HFF-Myc (cell line): ENCODE data around the gene RNASEH2A.

Experiments
- DNase-seq: peaks from one replicate; pipeline ENCODE4 v3.0.0-alpha.2; 2011; ENCODE audit warnings: low read depth; ENCODE audit errors: extremely low read depth
- H3K4me3 ChIP-seq: replicated peaks from 2 replicates; pipeline ENCODE4 v1.5.1; 2011; ENCODE audit warnings: low read depth, mild to moderate bottlenecking, control low read depth, low read length
- CTCF ChIP-seq: IDR thresholded peaks from 2 replicates; pipeline ENCODE4 v1.5.1; 2012; ENCODE audit warnings: mild to moderate bottlenecking, low read depth, low read length, control low read depth; ENCODE audit errors: missing control alignments

The RNASEH2A gene

GRCh38 chr19:12774588-12775555 lies 31.5 kb upstream of the RNASEH2A start, which contains the start of gene HOOK2:
TSS of gene HOOK2 (minus strand) at chr19:12775552. CDS start at chr19:12775449, 103 bp downstream.
- TF ChIP-seq CTCF = no peak
- DNase-seq = no peak
- H3K4me3 ChIP-seq = peak within 1 kb of the TSS; percentile 76

- peak; percentile 91 for TF ChIP-seq CTCF
- DNase-seq = no peak
- H3K4me3 ChIP-seq = peak overlapping the region; percentile 55
Measured at GRCh38 chr19:12777217-12778016, 29.0 kb upstream of the RNASEH2A start.

- peak overlapping the region; percentile 55 for H3K4me3 ChIP-seq
- no peak for TF ChIP-seq CTCF
- DNase-seq = no peak
Measured at GRCh38 chr19:12778017-12778904, 28.1 kb upstream of the RNASEH2A start.

GRCh38 chr19:12778905-12779161 lies 27.6 kb upstream of the RNASEH2A start:
- DNase-seq = no peak
- H3K4me3 ChIP-seq = peak overlapping the region; percentile 55
- TF ChIP-seq CTCF = no peak

GRCh38 chr19:12779162-12779993 lies 27.0 kb upstream of the RNASEH2A start:
- H3K4me3 ChIP-seq = peak overlapping the region; percentile 55
- no peak for DNase-seq
- TF ChIP-seq CTCF = no peak

- no peak for TF ChIP-seq CTCF
- peak overlapping the region; percentile 41 for H3K4me3 ChIP-seq
- DNase-seq = no peak
Measured at GRCh38 chr19:12782174-12782423, 24.3 kb upstream of the RNASEH2A start.
